GM21717 (cell line): ENCODE measurements around the gene PTPN18.
"Not testable (repeated sequence)": the region's sequence is repeated elsewhere in the genome, so short reads cannot be mapped to it uniquely, and the experiment has no call there.

ENCODE experiments used
- ATAC-seq: cut with Tn5 transposase; IDR thresholded peaks from one replicate; pipeline ENCODE4 v1.9.1; 2021; ENCODE audit warnings: mild to moderate bottlenecking, moderate library complexity; ENCODE audit not compliant: unreplicated experiment

Gene PTPN18

DNA sequence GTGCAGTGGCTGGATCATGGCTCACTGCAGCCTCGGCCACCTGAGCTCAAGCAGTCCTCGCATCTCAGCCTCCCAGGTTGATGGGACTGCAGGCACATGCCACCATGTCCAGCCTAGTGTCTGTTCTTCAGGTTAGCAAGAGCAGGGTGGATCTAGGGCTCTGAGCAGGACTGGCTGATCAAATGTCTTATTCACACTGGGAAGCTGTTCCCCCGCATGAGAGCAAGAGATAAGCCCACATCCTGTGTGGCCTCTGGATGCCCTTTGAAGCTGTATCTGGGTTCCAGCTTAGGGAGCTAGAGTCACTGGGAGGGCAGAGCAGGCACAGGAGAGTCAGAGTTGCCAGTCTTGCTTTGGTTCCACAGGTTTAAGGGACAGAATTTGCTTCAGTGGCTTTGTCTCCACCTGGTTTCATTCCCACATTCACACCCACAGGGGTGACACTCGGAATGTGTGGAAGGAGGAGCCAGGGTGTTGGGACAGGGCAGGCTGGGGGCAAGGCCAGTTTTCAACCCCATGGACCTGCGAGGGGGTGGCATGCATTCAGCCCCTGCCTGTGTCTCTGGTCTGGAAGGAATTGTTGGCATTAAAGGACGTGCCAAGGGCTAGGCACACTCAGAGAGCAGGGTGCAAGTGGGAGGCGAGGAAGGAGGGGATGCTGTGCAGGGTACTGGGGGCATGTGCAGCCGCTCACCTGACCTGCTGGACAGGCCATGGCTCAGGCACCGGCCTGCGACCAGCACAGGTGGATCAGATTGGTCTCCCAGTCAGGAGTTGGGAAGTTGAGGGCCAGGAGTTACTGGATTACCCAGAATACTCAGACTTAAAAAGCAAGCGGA lies 24.5 kb downstream of the PTPN18 start:
- no peak for ATAC-seq

DNA sequence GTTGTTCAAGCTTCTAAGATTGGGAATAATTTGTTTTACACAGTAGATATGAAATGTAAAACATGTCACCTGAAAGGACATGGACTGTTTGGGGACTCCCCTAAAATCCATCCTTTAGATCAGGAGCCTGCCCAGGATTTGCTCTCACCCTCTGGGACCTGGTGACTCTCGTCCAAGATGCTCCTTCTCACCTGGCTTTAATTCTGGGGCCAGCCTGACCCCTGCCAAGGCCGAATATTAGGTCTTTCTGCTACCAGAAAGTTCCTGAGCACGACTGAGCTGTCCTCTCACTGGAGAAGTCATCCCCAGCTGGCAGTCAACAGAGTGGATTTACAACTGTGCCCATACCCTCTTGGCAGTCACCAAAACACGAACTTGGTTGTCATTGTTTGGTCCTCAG lies 25.3 kb downstream of the PTPN18 start:
- ATAC-seq = no peak

DNA sequence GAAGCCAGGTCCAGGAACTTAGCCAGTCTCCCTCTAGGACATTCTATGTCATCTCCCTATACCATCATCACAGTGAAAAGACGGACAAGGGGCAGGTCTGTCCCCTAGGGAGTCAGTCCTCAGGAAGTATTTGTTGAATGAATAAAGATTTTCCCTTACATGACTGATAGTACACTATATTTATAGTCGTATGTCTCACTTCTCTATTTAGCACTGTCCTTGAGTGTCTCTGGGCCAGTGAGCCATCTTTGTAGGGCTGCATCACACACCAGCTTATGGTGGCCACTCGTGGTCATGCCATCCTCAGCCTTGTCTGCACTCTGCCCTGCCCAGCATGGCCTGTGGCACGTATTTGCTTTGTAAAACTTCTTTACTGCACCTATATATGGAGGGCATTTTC lies 25.8 kb downstream of the PTPN18 start:
- ATAC-seq = no peak

DNA sequence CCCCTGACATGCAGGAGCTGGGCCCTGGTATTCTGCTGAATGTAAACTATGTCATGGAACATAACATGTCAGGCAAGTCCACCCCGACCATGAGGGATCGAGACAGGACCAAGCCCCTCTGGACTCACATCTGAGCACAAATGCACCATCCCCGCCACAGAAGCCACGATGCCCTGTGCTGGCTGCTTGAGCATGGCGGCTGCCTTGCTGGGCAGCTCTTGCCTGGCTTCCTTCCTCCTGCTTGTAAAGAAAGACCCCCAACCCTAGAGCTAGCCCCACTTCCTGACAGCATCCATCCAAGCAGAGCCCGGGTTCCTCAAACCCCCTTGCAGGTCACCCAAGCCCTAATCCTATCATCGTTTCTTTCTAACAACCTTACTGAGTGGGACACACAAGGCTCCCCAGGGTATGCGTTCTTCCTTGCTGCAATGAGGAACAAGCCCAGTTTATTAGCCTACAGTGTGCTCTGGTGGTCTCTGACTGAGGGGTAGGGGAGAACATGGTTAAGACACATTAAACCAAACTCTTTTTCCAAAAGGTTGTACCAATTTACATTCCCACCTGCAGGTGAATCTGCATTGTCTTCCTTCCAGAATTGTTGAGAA lies 26.6 kb downstream of the PTPN18 start:
- no peak for ATAC-seq

DNA sequence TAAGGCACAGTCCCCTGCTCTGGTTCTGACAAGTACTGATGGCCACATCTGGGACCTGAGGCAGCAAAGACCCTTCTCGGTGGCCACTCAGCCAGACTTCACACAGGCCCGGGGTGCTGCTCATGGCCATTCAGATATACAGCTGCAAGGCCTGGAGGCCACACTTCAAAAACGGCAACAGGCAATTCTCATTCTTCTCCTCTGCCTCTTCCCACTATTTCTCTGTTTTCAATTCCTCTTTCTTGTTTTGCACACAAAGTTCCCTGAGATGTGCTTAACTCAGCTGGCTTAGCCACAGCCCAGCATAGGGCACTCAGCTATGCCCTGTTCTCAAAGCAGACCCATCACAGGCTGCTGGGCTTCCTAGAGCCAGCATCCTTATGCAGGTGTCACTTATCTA lies 29.9 kb downstream of the PTPN18 start:
- ATAC-seq = peak; percentile 42

DNA sequence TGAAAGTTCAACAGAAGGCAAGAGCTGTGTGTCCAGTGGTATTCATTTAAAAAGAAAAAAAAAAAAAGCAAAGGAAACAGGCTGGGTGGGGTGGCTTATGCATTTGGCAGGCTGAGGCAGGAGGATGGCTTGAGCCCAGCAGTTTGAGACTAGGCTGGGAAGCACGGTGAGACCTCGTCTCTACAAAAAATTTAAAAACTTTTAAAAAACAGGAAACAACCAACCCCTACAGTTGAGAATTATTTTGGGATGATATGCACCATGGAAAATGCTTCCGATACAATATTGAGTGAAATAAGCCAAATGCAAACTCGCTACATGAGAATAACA lies 31.2 kb downstream of the PTPN18 start:
- ATAC-seq = no peak

DNA sequence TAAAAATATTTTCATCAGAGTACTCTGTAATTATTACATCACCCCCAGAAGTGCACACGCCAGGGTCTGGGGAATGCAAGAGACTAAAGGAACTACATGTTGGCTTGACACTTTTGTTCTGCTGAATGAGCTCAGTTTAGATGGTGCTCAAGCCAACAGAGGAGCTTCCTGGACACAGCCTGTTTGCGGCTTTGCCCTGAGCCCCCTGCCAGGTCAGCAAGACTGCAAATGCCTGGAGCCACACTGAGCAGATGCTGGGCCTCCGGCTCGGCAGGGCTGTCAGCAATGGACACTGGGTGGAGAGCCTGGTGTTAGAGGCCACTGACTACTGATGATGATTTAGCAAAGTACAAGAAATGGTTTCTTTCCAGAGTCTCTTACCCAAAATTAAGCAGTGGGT lies 31.9 kb downstream of the PTPN18 start:
- ATAC-seq = no peak

DNA sequence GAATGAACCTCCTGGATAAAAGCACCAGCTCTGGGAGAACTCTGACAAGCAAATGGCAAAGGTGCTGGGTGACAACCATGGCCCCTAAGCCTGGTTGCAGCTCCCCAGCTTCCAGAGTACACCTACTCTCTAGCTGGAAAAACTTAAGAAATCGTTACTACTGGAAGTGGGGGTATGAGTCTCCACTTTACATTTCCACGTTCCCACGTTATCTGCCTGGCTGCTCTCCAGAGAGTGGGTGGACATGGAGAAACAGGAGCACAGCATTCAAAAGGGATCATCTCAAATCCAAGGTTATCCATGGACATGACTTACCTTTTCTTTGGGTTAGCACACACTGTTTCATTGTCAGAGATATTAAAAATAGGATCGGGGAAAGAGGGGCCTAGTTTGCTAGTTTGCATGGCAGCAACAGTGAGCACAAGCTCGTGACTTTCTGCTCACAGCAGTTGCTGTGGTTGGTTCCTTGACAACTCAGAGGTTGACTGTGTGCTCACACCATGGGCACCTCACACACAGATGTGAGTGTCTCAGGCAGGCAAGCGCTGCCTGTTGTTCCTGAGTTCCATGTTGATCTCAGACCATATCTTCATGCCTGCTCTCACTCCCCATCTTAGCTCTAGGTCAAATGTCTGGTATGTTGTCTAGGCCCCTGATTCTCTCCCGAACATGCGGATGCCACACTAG lies 32.5 kb downstream of the PTPN18 start:
- no peak for ATAC-seq

DNA sequence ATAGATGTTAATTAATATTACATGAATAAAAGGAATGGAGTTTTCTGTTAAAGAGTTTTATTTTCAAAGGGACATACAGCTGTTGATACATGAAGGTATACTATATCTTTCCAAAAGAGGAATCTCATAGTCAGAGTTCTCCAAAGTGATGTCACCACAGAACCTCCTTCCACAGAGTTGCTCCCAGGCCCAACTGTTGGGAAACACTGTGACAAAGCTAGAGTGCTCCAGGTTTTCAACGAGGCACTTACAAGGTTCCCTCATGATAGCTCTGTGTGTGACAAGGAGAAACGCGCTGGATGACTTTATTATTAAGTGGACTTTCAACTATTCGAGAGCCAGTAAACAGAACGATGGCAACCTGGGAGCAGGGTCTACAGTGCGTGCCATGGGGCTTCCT lies 33.5 kb downstream of the PTPN18 start:
- no peak for ATAC-seq

DNA sequence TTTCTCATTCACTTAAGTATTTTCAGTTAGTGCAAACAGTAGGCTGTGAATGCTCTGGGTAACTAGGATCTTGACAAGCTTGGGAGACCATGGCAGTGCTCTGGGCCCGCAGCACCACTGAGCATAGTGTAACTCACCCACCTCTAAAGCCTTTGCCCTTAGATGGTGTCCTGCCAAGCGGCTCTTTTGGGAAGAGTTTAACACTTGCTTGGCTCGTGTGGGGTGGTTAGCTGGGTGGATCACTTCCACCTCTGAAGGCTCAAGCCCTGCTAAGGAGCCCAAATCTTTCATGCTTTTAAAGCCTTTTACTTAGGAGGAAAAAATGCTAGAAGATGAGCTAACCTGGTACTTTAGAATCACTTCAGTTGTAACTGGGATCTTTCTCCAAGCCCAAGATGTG lies 33.9 kb downstream of the PTPN18 start:
- ATAC-seq = no peak

DNA sequence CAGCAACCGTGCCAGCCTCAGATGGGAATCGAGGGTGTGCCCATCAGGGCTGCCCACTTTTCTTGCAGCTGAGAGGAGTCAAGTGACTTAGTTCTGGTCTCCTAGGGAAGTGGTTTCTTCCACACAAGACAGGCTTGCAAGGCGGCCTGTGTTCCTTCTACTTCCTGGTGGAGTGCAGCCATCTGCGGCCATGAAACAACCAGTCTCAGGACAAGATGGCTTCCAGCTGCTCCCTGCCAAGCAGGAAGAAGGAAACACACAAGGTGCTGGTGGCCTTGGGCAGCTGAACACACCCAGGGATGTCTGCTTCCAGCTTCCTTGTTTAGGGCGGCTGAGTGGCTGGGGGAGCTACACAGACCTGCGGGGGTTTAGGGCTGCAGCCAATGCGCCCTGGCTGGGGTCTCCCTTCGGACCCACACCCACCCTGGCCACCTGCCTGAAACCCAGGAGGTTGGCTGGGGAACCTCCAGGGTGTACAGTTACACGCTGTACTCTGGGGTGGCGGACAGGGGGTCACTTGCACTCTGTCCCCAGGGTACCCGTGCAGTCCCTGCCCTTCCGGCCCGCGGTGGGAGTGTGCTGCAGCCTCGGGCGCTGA lies 34.7 kb downstream of the PTPN18 start:
- peak; percentile 18 for ATAC-seq

DNA sequence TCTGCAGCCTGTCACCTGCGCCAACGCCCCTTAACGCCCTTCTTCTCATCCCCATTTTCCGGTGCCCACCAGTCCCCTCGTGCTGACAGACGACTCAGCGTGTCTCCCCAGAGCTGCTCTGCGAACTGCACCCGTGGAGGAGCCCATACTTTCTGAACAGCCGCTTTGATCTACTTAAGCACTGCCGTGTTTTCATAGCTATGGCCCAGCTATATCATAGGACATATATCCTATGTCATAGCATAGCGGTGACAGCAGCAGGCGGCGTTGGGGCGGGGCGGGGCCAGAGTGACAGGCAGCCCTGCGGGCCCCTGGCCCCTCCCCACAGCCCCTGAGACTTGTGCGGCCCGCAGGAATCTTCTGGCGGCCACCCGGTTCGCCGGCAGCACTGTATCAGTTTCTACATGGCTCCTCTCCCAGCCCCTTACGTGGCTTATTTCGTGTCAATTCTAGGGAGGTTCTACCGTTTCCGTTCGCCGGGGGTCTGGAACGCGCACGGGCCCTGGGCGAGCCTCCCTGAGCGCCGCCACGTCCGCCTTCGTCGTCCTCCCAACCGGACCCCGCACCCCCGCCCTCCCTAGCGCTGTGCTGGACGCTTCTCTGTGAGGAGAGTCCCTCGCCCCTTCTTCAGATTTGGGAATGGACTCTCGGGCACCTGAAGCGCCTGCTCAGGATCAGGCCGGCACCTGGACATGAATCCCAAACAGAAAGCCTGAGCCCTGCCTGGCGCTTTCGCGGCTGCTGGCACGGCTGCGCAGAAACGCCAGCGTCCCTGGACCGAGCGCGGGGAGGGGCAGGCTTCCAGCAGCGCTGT lies 35.4 kb downstream of the PTPN18 start:
- ATAC-seq = peak; percentile 90

DNA sequence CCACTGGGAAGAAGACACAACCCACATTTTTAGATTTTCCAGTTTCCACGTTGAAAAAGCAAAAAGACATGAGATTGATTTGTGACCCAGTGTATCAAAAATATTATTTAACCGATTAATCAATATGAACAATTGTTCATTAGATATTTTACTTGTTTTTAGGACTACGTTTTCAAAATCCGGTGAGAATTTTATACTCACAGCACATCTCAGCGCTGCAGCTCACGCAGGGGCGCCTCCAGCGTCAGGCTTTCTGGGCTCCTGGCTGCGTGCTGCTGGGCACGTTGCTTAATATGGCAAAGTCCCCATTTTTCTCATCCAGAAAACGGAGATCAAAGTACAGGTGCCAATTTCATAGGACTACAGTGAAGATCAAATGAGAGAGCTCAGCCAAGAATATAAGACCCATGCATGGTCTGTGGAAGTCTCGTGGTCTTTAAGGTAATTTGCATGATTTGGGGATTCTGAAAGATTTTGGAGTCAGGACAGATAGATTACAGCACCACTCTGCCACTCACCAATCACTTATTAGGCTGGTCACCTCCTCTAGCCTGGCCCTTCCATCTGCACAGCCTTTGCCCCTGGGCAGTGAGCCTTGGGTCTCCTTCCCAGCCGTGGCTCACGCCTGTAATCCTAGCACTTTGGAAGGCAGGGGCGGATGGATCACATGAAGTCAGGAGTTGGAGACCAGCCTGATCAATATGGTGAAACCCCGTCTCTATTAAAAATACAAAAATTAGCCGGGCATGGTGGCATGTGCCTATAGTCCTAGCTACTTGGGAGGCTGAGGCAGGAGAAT lies 36.2 kb downstream of the PTPN18 start:
- ATAC-seq = no peak

DNA sequence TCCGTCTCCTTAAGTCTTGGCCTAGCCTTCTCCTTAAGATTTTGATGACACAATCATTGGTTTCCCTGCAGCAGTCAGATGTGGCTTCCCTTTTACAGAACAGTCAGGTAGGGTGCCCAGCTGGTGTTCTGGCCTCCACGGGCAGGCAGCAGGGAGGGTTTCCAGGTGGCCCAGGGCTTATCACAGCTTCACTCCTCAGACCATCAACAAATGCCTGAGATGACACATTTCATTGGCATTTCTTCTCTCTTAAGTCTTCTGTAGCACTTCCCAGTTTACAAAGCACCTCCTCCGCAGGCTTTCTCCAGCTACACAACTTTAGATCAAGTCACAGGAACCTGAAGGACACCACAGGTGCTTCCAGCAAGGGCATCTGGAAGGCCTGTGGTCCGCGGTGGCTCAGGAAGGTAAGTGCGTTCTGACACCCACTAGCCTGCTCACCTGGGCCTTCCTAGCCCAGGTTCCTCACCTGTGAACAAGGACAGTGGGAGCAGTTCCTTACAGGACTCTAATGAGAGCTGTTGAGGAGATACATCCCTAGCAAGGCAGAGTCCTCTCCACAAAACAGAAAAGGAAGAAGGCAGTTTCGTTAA lies 37.6 kb downstream of the PTPN18 start:
- no peak for ATAC-seq

DNA sequence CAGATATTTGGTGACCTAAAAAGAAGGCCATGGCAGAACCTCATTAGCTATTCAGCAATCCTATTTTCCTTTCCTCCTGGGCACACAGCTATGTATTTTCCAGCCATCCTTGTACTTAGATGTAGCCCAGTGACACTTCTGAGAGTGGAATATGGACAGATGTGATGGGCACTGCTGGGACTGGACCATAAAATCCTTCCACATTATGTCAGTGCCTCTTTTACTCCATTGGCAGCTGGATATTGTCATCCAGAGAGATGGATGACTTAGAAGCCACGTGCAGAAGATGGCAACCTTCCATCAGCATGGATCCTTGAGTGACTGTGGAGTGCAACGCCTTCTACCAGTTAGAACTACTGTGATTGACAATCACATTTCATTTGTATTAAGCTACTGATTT lies 50.4 kb downstream of the PTPN18 start:
- ATAC-seq = not testable (repeated sequence)

DNA sequence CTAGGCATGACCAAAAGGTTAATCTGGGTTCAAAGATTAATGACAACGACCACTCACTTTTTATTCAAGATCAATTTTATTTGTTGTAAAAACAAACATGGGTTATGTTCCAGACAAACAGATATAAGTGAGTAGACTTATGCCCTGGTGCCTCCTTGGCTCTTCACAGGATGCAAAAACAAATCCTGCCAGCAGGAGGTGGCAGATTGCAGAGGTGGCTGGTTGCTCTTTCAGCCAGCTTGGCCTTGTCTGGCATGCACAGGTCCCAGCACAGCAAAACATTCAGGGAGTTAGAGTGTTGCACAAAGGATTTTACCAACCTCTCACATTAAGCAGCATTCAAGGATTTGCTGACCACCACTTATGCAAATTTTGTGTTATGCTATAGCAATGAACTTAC lies 60.8 kb downstream of the PTPN18 start:
- not testable (repeated sequence) for ATAC-seq

DNA sequence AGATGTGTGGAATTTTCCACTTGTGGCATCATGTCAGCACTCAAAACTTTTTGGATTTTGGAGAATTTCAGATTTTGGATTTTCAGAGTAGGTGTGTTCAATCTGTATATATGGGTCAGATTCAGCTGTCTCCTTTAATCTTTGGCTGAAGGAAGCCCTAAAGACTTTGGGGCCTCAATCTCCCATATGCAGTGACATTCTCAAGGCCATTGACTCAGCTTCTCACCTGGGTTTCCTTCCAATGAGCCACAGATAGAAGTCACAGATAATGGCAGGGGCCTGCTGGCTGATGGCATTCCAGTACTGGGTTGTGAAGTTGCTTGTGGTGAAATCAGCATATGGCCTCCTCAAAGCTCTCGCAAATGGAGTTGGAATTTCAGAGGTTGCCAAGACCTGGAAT lies 63.0 kb downstream of the PTPN18 start:
- ATAC-seq = not testable (repeated sequence)
